Osteocyte (in vitro differentiated cells): Measurements from ENCODE around the gene SAMD13. TPM values are rescaled to one million over a fixed set of nuclear protein-coding genes. Genes with fewer than 3 reads are reported as not detected.

ENCODE experiments used
- DNase-seq: peaks from one replicate; pipeline ENCODE4 v3.0.0; 2021; ENCODE audit warnings: mixed read lengths; ENCODE audit not compliant: unreplicated experiment; ENCODE audit errors: extremely low spot score
- H3K27ac Mint-ChIP-seq: one replicate; pipeline ENCODE4 v1.8.0; 2021; ENCODE audit warnings: mild to moderate bottlenecking, mixed read lengths; ENCODE audit not compliant: unreplicated experiment
- H3K27me3 Mint-ChIP-seq: one replicate; pipeline ENCODE4 v1.8.0; 2021; ENCODE audit warnings: mixed read lengths; ENCODE audit not compliant: unreplicated experiment
- H3K36me3 Mint-ChIP-seq: one replicate; pipeline ENCODE4 v1.8.0; 2021; ENCODE audit warnings: mixed read lengths; ENCODE audit not compliant: unreplicated experiment
- H3K4me1 Mint-ChIP-seq: one replicate; pipeline ENCODE4 v1.8.0; 2021; ENCODE audit warnings: mixed read lengths; ENCODE audit not compliant: unreplicated experiment
- H3K4me3 Mint-ChIP-seq: one replicate; pipeline ENCODE4 v1.8.0; 2021; ENCODE audit warnings: mild to moderate bottlenecking, moderate library complexity, mixed read lengths; ENCODE audit not compliant: unreplicated experiment
- H3K9me3 Mint-ChIP-seq: one replicate; pipeline ENCODE4 v1.8.0; 2021; ENCODE audit warnings: mixed read lengths; ENCODE audit not compliant: unreplicated experiment
- long read RNA-seq: library from polyadenylated mRNA; unstranded; transcript quantifications from one replicate; pipeline ENCODE4 v2.0.0, GENCODE V29; 2021
- total RNA-seq: library from RNA; stranded (reverse); gene quantifications from 2 replicates; pipeline ENCODE4 v1.2.1, GENCODE V29; 2021
- TF ChIP-seq, protein P1 (sequence below): fragments of 200-600 bp; sonication (generic); IDR thresholded peaks from 2 replicates; pipeline ENCODE4 v1.5.0; 2021; ENCODE audit warnings: antibody characterized with exemption, mild to moderate bottlenecking, moderate library complexity

Gene SAMD13, protein sequence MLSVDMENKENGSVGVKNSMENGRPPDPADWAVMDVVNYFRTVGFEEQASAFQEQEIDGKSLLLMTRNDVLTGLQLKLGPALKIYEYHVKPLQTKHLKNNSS
- 0.81 and 0.99 TPM in 2 replicates for total RNA-seq
- long read RNA-seq, partial matches to known transcripts: 0 of 5 reads
- long read RNA-seq, other reads (novel, unspliced or antisense): 1 of 5 reads

- TF ChIP-seq, protein P1, sequence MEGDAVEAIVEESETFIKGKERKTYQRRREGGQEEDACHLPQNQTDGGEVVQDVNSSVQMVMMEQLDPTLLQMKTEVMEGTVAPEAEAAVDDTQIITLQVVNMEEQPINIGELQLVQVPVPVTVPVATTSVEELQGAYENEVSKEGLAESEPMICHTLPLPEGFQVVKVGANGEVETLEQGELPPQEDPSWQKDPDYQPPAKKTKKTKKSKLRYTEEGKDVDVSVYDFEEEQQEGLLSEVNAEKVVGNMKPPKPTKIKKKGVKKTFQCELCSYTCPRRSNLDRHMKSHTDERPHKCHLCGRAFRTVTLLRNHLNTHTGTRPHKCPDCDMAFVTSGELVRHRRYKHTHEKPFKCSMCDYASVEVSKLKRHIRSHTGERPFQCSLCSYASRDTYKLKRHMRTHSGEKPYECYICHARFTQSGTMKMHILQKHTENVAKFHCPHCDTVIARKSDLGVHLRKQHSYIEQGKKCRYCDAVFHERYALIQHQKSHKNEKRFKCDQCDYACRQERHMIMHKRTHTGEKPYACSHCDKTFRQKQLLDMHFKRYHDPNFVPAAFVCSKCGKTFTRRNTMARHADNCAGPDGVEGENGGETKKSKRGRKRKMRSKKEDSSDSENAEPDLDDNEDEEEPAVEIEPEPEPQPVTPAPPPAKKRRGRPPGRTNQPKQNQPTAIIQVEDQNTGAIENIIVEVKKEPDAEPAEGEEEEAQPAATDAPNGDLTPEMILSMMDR: no peak
- Mint-ChIP-seq H3K4me3 (peak within 1 kb of the TSS; percentile 62), H3K27me3 (no peaks in the 10 kb centered on the region), H3K9me3 (peaks cover 4% of the 10 kb centered on the region), H3K36me3 (peaks cover 2% of the 10 kb centered on the region), H3K4me1 (peaks cover 34% of the 10 kb centered on the region), H3K27ac (peak within 1 kb of the TSS; percentile 24)
- DNase-seq: no peak
Observed at GRCh38 chr1:84301004-84301784, at the start of gene SAMD13. TSS of gene SAMD13 (plus strand) at chr1:84301708. CDS start at chr1:84303235, 1,527 bp downstream.

DNA sequence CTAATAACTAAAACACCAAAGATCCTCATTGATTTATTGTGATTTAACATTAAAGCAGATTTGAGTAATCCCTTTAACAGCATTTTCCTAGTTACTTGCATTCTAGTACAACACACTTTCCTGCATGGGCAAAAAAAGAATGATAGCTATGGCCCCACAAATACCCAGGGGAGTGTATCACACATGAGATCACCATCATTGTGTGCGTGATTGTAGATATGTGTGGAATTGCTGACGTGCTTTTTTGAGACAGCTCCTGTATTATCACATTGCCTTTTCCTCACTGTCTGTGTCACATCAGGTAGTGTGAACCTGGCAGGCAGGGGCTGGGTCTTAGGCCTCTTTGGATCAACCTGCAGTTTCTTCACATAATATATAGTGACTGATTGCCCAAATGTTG is 48.5 kb upstream of the SAMD13 start:
- no peak for DNase-seq
- H3K27ac Mint-ChIP-seq: no peak overlapping the region
- no peaks in the 10 kb centered on the region for H3K36me3 Mint-ChIP-seq
- H3K4me1 Mint-ChIP-seq: peaks cover 10% of the 10 kb centered on the region
- H3K9me3 Mint-ChIP-seq: no peaks in the 10 kb centered on the region
- no peak overlapping the region for H3K4me3 Mint-ChIP-seq
- TF ChIP-seq, protein P1: no peak
- H3K27me3 Mint-ChIP-seq: no peaks in the 10 kb centered on the region

GRCh38 chr1:84253891-84254290 is 47.6 kb upstream of the SAMD13 start:
- no peak for DNase-seq
- no peaks in the 10 kb centered on the region for H3K9me3 Mint-ChIP-seq
- H3K27me3 Mint-ChIP-seq: no peaks in the 10 kb centered on the region
- H3K27ac Mint-ChIP-seq: peak overlapping the region; percentile 24
- no peak overlapping the region for H3K4me3 Mint-ChIP-seq
- TF ChIP-seq, protein P1: no peak
- H3K4me1 Mint-ChIP-seq: peaks cover 10% of the 10 kb centered on the region
- no peaks in the 10 kb centered on the region for H3K36me3 Mint-ChIP-seq

GRCh38 chr1:84254703-84255238 is 46.7 kb upstream of the SAMD13 start:
- Mint-ChIP-seq H3K4me3 (no peak overlapping the region), H3K27ac (no peak overlapping the region), H3K4me1 (peaks cover 10% of the 10 kb centered on the region), H3K9me3 (no peaks in the 10 kb centered on the region), H3K27me3 (no peaks in the 10 kb centered on the region), H3K36me3 (no peaks in the 10 kb centered on the region)
- DNase-seq: no peak
- TF ChIP-seq, protein P1: no peak

DNA sequence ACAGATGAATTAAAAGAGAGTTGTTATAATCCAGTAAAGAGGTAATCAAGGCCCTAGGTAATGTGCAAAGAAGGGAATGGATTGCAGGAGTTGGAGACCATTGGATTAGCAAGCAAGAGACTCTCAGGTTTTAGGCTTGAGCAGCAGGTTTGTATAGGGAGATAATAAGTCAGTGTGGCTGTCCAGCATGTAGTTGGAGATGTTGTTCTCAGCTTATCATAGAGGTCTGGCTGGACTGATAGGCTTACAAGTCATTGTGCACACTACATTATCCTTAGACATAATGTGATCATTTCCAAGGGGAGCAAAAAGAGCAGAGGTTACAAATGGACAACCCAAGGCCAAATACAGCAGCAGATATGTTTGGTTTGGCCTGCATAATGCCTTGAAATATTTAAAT is 45.9 kb upstream of the SAMD13 start:
- Mint-ChIP-seq H3K9me3 (no peaks in the 10 kb centered on the region), H3K4me3 (no peak overlapping the region), H3K36me3 (no peaks in the 10 kb centered on the region), H3K4me1 (peaks cover 10% of the 10 kb centered on the region), H3K27me3 (no peaks in the 10 kb centered on the region), H3K27ac (no peak overlapping the region)
- DNase-seq: no peak
- TF ChIP-seq, protein P1: no peak
